Neural cell (in vitro differentiated cells): ENCODE results near the gene KDF1. TPM values are rescaled to one million over a fixed set of nuclear protein-coding genes. Genes with fewer than 3 reads are reported as not detected.

Experiments
- H2AFZ ChIP-seq: fragments of 200-600, 300-800 bp; sonication (generic), shearing (Covaris generic); 2 replicates; pipeline ENCODE4 v1.6.0; 2014; ENCODE audit warnings: low read depth, mild to moderate bottlenecking, antibody characterized with exemption, low read length, moderate library complexity
- H3F3A ChIP-seq: fragments of 200-600 bp; shearing (Covaris generic); 2 replicates; pipeline ENCODE4 v1.6.1; 2016; ENCODE audit warnings: mild to moderate bottlenecking, moderate library complexity, mixed read lengths, antibody characterized with exemption, low read length; ENCODE audit not compliant: insufficient read depth, poor library complexity, severe bottlenecking
- H3K27ac ChIP-seq: fragments of 200-600, 300-800 bp; sonication (generic), shearing (Covaris generic); 2 replicates; pipeline ENCODE4 v1.5.1; 2014; ENCODE audit warnings: mild to moderate bottlenecking, low read length, moderate library complexity
- H3K27me3 ChIP-seq: fragments of 300-800, 200-600 bp; sonication (generic), shearing (Covaris generic); 2 replicates; pipeline ENCODE4 v1.6.0; 2014; ENCODE audit warnings: mild to moderate bottlenecking, low read depth, low read length, moderate library complexity; ENCODE audit not compliant: insufficient read depth
- H3K36me3 ChIP-seq: fragments of 300-800, 200-600 bp; sonication (generic), shearing (Covaris generic); 2 replicates; pipeline ENCODE4 v1.5.1; 2014; ENCODE audit warnings: mild to moderate bottlenecking, antibody characterized with exemption, low read length, moderate library complexity; ENCODE audit not compliant: insufficient read depth
- H3K4me2 ChIP-seq: fragments of 300-800, 200-600 bp; sonication (generic), shearing (Covaris generic); 2 replicates; pipeline ENCODE4 v1.6.0; 2014; ENCODE audit warnings: mild to moderate bottlenecking, low read length
- H3K4me3 ChIP-seq: fragments of 300-800, 200-600 bp; sonication (generic), shearing (Covaris generic); 2 replicates; pipeline ENCODE4 v1.5.1; 2014; ENCODE audit warnings: mild to moderate bottlenecking, low read length, moderate library complexity
- H3K79me2 ChIP-seq: fragments of 200-600 bp; shearing (Covaris generic); replicated peaks from 2 replicates; pipeline ENCODE4 v1.6.0; 2014; ENCODE audit warnings: mild to moderate bottlenecking, low read length, moderate library complexity; ENCODE audit not compliant: insufficient read depth
- H3K9ac ChIP-seq: fragments of 300-800, 200-600 bp; sonication (generic), shearing (Covaris generic); 2 replicates; pipeline ENCODE4 v1.6.1; 2016; ENCODE audit warnings: mild to moderate bottlenecking, low read length, mixed read lengths
- H3K9me2 ChIP-seq: fragments of 200-600 bp; shearing (Covaris generic); 2 replicates; pipeline ENCODE4 v1.6.1; 2016; ENCODE audit warnings: mild to moderate bottlenecking, low read length, mixed read lengths; ENCODE audit not compliant: insufficient read depth
- H3K9me3 ChIP-seq: fragments of 200-600, 300-800 bp; sonication (generic), shearing (Covaris generic); 2 replicates; pipeline ENCODE4 v1.6.1; 2016; ENCODE audit warnings: mild to moderate bottlenecking, mixed run types, low read length, moderate library complexity, mixed read lengths
- H4K20me1 ChIP-seq: fragments of 200-600 bp; shearing (Covaris generic); 2 replicates; pipeline ENCODE4 v1.6.1; 2016; ENCODE audit warnings: mild to moderate bottlenecking, mixed run types; ENCODE audit not compliant: insufficient read depth
- CTCF ChIP-seq: fragments of 450-650 bp; IDR thresholded peaks from 2 replicates; pipeline ENCODE4 v1.5.1; 2014; ENCODE audit warnings: antibody characterized with exemption, mild to moderate bottlenecking, moderate library complexity; ENCODE audit not compliant: poor library complexity, severe bottlenecking
- EP300 ChIP-seq: fragments of 450-650 bp; conservative IDR thresholded peaks from 2 replicates; pipeline ENCODE4 v1.6.1; 2014; ENCODE audit warnings: antibody characterized with exemption, mild to moderate bottlenecking, moderate library complexity; ENCODE audit not compliant: poor library complexity, severe bottlenecking
- EZH2 ChIP-seq: fragments of 200-600, 300-800 bp; shearing (Covaris generic), sonication (generic); IDR thresholded peaks from 2 replicates; pipeline ENCODE4 v1.6.1; 2014; ENCODE audit warnings: antibody characterized with exemption, low read length, borderline replicate concordance, mild to moderate bottlenecking; ENCODE audit not compliant: insufficient read depth, poor library complexity, severe bottlenecking
- MXI1 ChIP-seq: fragments of 450-650 bp; conservative IDR thresholded peaks from 2 replicates; pipeline ENCODE4 v1.6.1; 2014; ENCODE audit warnings: antibody characterized with exemption, mild to moderate bottlenecking; ENCODE audit not compliant: poor library complexity, severe bottlenecking
- POLR2AphosphoS5 ChIP-seq: IDR thresholded peaks from 2 replicates; pipeline ENCODE4 v1.6.1; 2012
- RAD21 ChIP-seq: fragments of 450-650 bp; conservative IDR thresholded peaks from 2 replicates; pipeline ENCODE4 v1.6.1; 2014; ENCODE audit warnings: antibody characterized with exemption, mild to moderate bottlenecking, moderate library complexity
- REST ChIP-seq: IDR thresholded peaks from 2 replicates; pipeline ENCODE4 v1.6.1; 2012; ENCODE audit warnings: borderline replicate concordance
- SMC3 ChIP-seq: fragments of 450-650 bp; conservative IDR thresholded peaks from 2 replicates; pipeline ENCODE4 v1.6.1; 2014; ENCODE audit warnings: antibody characterized with exemption, mild to moderate bottlenecking, moderate library complexity; ENCODE audit not compliant: poor library complexity
- TAF1 ChIP-seq: IDR thresholded peaks from 2 replicates; pipeline ENCODE4 v1.6.1; 2012; ENCODE audit warnings: low read depth
- polyA plus RNA-seq: library from polyadenylated mRNA; depleted of rRNA; stranded (reverse); fragments of >200 nt; gene quantifications from 2 replicates; pipeline ENCODE4 v1.2.3, GENCODE V29; 2014

KDF1 gene
- polyA plus RNA-seq, 1 donor from 2014 or later: not detected

DNA sequence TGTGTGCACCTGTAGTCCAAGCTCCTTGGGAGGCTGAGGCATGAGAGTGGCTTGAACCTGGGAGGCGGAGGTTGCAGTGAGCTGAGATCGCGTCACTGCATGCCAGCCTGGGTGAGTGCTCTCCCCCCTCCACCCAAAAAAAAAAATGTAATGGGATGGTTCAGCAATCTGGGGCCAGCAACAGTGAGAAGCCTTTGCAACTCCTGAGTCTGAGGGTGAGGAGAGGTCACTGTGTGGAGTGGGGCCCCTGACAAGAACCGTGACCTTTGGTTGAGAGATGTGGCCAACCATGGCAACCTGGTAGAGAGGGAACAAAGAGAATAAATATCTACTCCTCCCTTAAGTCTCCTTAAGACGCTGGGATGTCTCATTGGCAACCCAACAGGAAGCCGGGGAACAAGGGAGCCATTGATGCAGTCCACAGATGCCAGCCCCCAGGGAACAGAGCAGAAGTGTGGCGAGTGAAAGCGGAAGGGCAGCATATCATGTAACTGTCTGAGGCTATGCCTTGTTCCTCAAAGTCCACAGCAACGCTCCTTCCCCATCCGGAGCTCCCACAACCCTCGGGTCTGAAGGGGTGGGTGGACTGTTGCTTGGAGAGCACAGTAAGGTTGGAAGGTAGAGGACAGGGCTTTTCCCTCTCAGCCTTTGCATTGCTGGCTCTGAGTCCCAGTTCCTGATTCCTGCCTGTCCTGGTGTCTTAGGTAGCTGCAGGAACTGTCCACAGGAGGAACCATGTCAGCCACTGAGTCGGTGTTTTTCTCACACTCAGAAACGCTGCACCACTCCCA, 41.5 kb upstream of the KDF1 start:
- Histone ChIP-seq H3K4me3 (no peak overlapping the region), H3K4me2 (no peak overlapping the region), H3F3A (peaks cover 4% of the 10 kb centered on the region), H3K27me3 (no peaks in the 10 kb centered on the region), H3K27ac (peak overlapping the region; percentile 49), H3K36me3 (no peaks in the 10 kb centered on the region), H4K20me1 (no peaks in the 10 kb centered on the region), H3K9me2 (no peaks in the 10 kb centered on the region), H3K9ac (no peak overlapping the region), H3K79me2 (no peaks in the 10 kb centered on the region), H3K9me3 (no peaks in the 10 kb centered on the region), H2AFZ (no peak overlapping the region)
- TF ChIP-seq POLR2AphosphoS5: no peak
- no peak for TF ChIP-seq RAD21
- TF ChIP-seq MXI1: no peak
- no peak for TF ChIP-seq EZH2
- no peak for TF ChIP-seq CTCF
- no peak for TF ChIP-seq SMC3
- no peak for TF ChIP-seq TAF1
- no peak for TF ChIP-seq REST
- TF ChIP-seq EP300: no peak

- H3K9ac ChIP-seq: no peak overlapping the region
- H3K36me3 ChIP-seq: no peaks in the 10 kb centered on the region
- no peak overlapping the region for H3K4me2 ChIP-seq
- no peak overlapping the region for H3K27ac ChIP-seq
- no peaks in the 10 kb centered on the region for H3K9me3 ChIP-seq
- H4K20me1 ChIP-seq: no peaks in the 10 kb centered on the region
- no peak overlapping the region for H2AFZ ChIP-seq
- no peaks in the 10 kb centered on the region for H3K79me2 ChIP-seq
- H3K27me3 ChIP-seq: peaks cover 2% of the 10 kb centered on the region
- H3K4me3 ChIP-seq: no peak overlapping the region
- H3K9me2 ChIP-seq: no peaks in the 10 kb centered on the region
- H3F3A ChIP-seq: peaks cover 4% of the 10 kb centered on the region
- no peak for TF ChIP-seq REST
- TF ChIP-seq SMC3: no peak
- TF ChIP-seq MXI1: no peak
- no peak for TF ChIP-seq POLR2AphosphoS5
- no peak for TF ChIP-seq TAF1
- no peak for TF ChIP-seq RAD21
- TF ChIP-seq EZH2: no peak
- no peak for TF ChIP-seq CTCF
- TF ChIP-seq EP300: no peak
These were observed 40.7 kb upstream of the KDF1 start for GRCh38 chr1:27000817-27001460.
